Endothelial cell of umbilical vein (primary cell): ENCODE data around the gene CAPN5. TPM values are rescaled to one million over a fixed set of nuclear protein-coding genes. Genes with fewer than 3 reads are reported as not detected.

ENCODE experiments used
- BruUV-seq: library from RNA; stranded (reverse); fragments of 400-500 nt; replicated peaks from 2 replicates; lab custom pipeline; 2021; lab: Mats Ljungman, UMichigan
- CTCF ChIA-PET: fragments of 300-600, 350-600 bp; sonication (Branson Sonifier 250); formaldehyde crosslinking; loops from one replicate; lab custom pipeline; 2021; ENCODE audit warnings: antibody characterized with exemption, inconsistent platforms; lab: Charles Lee
- POLR2A ChIA-PET: fragments of 300-600, 350-600 bp; sonication (Branson Sonifier 250); formaldehyde crosslinking; loops from one replicate; lab custom pipeline; 2021; ENCODE audit warnings: antibody characterized with exemption, inconsistent platforms; lab: Charles Lee
- DNase-seq: peaks from one replicate; pipeline ENCODE4 v3.0.0-alpha.2; 2011; ENCODE audit warnings: low read depth, low spot score
- FAIRE-seq: peaks from 2 replicates; lab custom pipeline; 2011; peaks lifted over from hg19 to GRCh38; lab: Jason Lieb, UNC
- H2AFZ ChIP-seq: 2 replicates; pipeline ENCODE4 v1.6.0; 2012; ENCODE audit warnings: low read depth, low read length, control low read depth, inconsistent platforms
- H3K27ac ChIP-seq: 2 replicates; pipeline ENCODE4 v1.5.1; 2011; ENCODE audit warnings: low read depth, mild to moderate bottlenecking, control low read depth, low read length, moderate library complexity; ENCODE audit not compliant: insufficient read depth
- H3K27me3 ChIP-seq, 2 experiments: 2 replicates each; pipeline versions ENCODE4 v1.6.0 to v1.6.1; 2011; ENCODE audit warnings: low read length in 2 of 2, mixed read lengths in 1 of 2; ENCODE audit not compliant: control insufficient read depth in 2 of 2, insufficient read depth in 2 of 2
- H3K36me3 ChIP-seq, 2 experiments: 2 replicates in 1 of 2; 3 replicates in 1 of 2; pipeline ENCODE4 v1.5.1; 2011; ENCODE audit warnings: low read length in 2 of 2, mild to moderate bottlenecking in 1 of 2, moderate library complexity in 1 of 2; ENCODE audit not compliant: control insufficient read depth in 2 of 2, insufficient read depth in 2 of 2; ENCODE audit errors: extremely low read depth in 1 of 2
- H3K4me1 ChIP-seq: 3 replicates; pipeline ENCODE4 v1.5.1; 2011; ENCODE audit warnings: mild to moderate bottlenecking, low read length; ENCODE audit not compliant: control insufficient read depth, insufficient read depth; ENCODE audit errors: extremely low read depth
- H3K4me2 ChIP-seq: 2 replicates; pipeline ENCODE4 v1.6.1; 2011; ENCODE audit warnings: low read length, control low read depth, mixed read lengths; ENCODE audit not compliant: insufficient read depth
- H3K4me3 ChIP-seq, 3 experiments: fragments of 200-600 bp in 1 of 3; sonication (generic), shearing (Covaris generic) in 1 of 3; replicated peaks in 1 of 3; 2 replicates each; pipeline ENCODE4 v1.5.1; 2011 to 2016; ENCODE audit warnings: control low read depth in 3 of 3, low read length in 3 of 3, mild to moderate bottlenecking in 2 of 3, inconsistent platforms in 1 of 3, low read depth in 1 of 3, moderate library complexity in 1 of 3; ENCODE audit not compliant: insufficient read depth in 1 of 3
- H3K79me2 ChIP-seq: 2 replicates; pipeline ENCODE4 v1.6.0; 2012; ENCODE audit warnings: low read length, inconsistent platforms; ENCODE audit not compliant: control insufficient read depth, insufficient read depth
- H3K9ac ChIP-seq: replicated peaks from 2 replicates; pipeline ENCODE3; 2011; ENCODE audit warnings: low read length, control low read depth; ENCODE audit not compliant: insufficient read depth; ENCODE audit errors: extremely low read depth
- H3K9me1 ChIP-seq: replicated peaks from 3 replicates; pipeline ENCODE4 v1.6.0; 2011; ENCODE audit warnings: mild to moderate bottlenecking, low read length; ENCODE audit not compliant: control insufficient read depth, insufficient read depth; ENCODE audit errors: extremely low read depth
- H3K9me3 ChIP-seq: replicated peaks from 2 replicates; pipeline ENCODE4 v1.5.1; 2012; ENCODE audit warnings: low read length, inconsistent platforms; ENCODE audit not compliant: control insufficient read depth, insufficient read depth
- H4K20me1 ChIP-seq: replicated peaks from 2 replicates; pipeline ENCODE3; 2011; ENCODE audit warnings: mild to moderate bottlenecking, low read length; ENCODE audit not compliant: control insufficient read depth, insufficient read depth; ENCODE audit errors: extremely low read depth
- EZH2 ChIP-seq: IDR thresholded peaks from 2 replicates; pipeline ENCODE4 v1.6.1; 2012; ENCODE audit warnings: borderline replicate concordance, low read depth, mild to moderate bottlenecking, moderate library complexity, low read length, inconsistent platforms; ENCODE audit not compliant: severe bottlenecking
- FOS ChIP-seq: IDR thresholded peaks from 2 replicates; pipeline ENCODE4 v1.6.1; 2011; ENCODE audit warnings: mild to moderate bottlenecking, low read length, moderate library complexity, borderline replicate concordance; ENCODE audit not compliant: insufficient read depth
- GATA2 ChIP-seq: IDR thresholded peaks from 2 replicates; pipeline ENCODE4 v1.7.0; 2011; ENCODE audit warnings: low read depth, mild to moderate bottlenecking, moderate library complexity, mixed read lengths, low read length; ENCODE audit not compliant: insufficient read length, insufficient read depth
- JUN ChIP-seq: IDR thresholded peaks from 2 replicates; pipeline ENCODE4 v1.6.1; 2011; ENCODE audit warnings: borderline replicate concordance, low read depth; ENCODE audit not compliant: insufficient read length, insufficient read depth
- MYC ChIP-seq: IDR thresholded peaks from one replicate; pipeline ENCODE4 v1.6.1; 2011; ENCODE audit warnings: mild to moderate bottlenecking, low read depth, low read length
- POLR2A ChIP-seq: IDR thresholded peaks from 2 replicates; pipeline ENCODE4 v1.6.1; 2012; ENCODE audit warnings: low read depth, mild to moderate bottlenecking, control low read depth, low read length
- POLR2AphosphoS5 ChIP-seq: IDR thresholded peaks from 2 replicates; pipeline ENCODE4 v1.6.1; 2012; ENCODE audit warnings: low read depth, mild to moderate bottlenecking, control low read depth, low read length, moderate library complexity; ENCODE audit not compliant: insufficient read depth
- dilution Hi-C: fragments of 300-500 bp; cut with MboI; formaldehyde crosslinking; loops from one replicate; pipeline ENCODE4 v1.15.0; 2019; ENCODE audit warnings: low sequenced_read_pairs; ENCODE audit not compliant: extremely low pct_ligation_motif_present
- intact Hi-C: fragments of 100-400 bp; cut with micrococcal nuclease; formaldehyde crosslinking; loops from one replicate; pipeline ENCODE4 v1.10.0; 2022
- polyA plus RNA-seq, 4 experiments: library from polyadenylated mRNA; depleted of rRNA in 3 of 4; stranded (reverse) in 3 of 4; unstranded in 1 of 4; fragments of >200 nt; gene quantifications; 2 replicates each; pipeline versions ENCODE4 v1.2.1 to v1.2.3, GENCODE V29; 2011 to 2012; ENCODE audit warnings: missing spikeins in 1 of 4
- total RNA-seq: library from RNA; stranded (reverse); gene quantifications from 2 replicates; pipeline ENCODE4 v1.2.3, GENCODE V29; 2021
- TF ChIP-seq, protein P1 (sequence below), 2 donors: IDR thresholded peaks; 1 replicate in 1 of 2; 2 replicates in 1 of 2; pipeline ENCODE4 v1.5.1; 2011; ENCODE audit warnings: low read length in 2 of 2, mild to moderate bottlenecking in 2 of 2, moderate library complexity in 2 of 2, control low read depth in 1 of 2, inconsistent platforms in 1 of 2, low read depth in 1 of 2; ENCODE audit not compliant: insufficient read depth in 1 of 2; ENCODE audit errors: extremely low read depth in 1 of 2
- TF ChIP-seq, protein P2 (sequence below): IDR thresholded peaks from 2 replicates; pipeline ENCODE4 v1.6.1; 2011; ENCODE audit not compliant: insufficient read depth, insufficient read length

Gene CAPN5
- total and polyA plus RNA-seq, 2 donors (not counting 3 experiments of a cell fraction or from before 2014, with no cell fraction given) = 15.0 to 17.0 TPM

DNA sequence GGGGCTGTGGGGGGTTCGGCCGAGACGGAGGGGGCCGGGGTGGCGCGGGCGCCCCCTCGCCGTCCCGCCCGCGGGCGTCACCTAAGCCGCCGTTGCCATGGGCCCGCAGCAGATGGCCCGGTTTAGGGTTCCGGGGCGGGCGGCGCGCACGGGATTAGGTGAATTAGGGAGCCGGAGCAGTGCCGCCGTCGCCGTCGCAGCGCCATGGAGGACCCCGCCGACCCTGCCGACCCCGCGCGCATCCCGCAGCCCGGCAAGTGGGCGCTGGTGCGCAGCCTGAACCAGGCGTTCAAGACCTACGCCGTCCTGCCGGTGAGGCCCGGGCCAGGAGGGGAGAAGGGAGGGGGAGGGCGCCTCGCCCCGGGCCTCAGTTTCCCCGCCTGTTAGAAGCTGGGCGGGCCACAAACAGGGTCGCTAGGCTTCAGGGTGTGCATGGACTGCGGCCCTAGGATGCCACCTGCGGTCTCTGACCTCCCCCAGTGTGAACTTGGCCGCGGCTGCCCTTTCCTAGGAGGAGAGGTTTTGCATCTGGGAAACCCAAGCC is 71.4 kb downstream of the CAPN5 start:
- no peak overlapping the region for H3K4me3 ChIP-seq

More for the DNA sequence above, 71.4 kb downstream of the CAPN5 start:
- dilution Hi-C loops = no loop called here
- Histone ChIP-seq H2AFZ (no peak overlapping the region), H3K4me2 (no peak overlapping the region), H3K36me3 (no peaks in the 10 kb centered on the region), H3K27me3 (no peaks in the 10 kb centered on the region), H4K20me1 (no peaks in the 10 kb centered on the region), H3K9me3 (no peaks in the 10 kb centered on the region), H3K79me2 (no peaks in the 10 kb centered on the region), H3K9ac (no peak overlapping the region), H3K9me1 (no peaks in the 10 kb centered on the region), H3K27ac (no peak overlapping the region), H3K4me1 (peaks cover 8% of the 10 kb centered on the region)
- FAIRE-seq (no peak), DNase-seq (no peak)
- TF ChIP-seq GATA2 (no peak), MYC (no peak), EZH2 (no peak), POLR2AphosphoS5 (no peak), JUN (no peak), FOS (no peak), POLR2A (no peak)
- TF ChIP-seq, protein P1, sequence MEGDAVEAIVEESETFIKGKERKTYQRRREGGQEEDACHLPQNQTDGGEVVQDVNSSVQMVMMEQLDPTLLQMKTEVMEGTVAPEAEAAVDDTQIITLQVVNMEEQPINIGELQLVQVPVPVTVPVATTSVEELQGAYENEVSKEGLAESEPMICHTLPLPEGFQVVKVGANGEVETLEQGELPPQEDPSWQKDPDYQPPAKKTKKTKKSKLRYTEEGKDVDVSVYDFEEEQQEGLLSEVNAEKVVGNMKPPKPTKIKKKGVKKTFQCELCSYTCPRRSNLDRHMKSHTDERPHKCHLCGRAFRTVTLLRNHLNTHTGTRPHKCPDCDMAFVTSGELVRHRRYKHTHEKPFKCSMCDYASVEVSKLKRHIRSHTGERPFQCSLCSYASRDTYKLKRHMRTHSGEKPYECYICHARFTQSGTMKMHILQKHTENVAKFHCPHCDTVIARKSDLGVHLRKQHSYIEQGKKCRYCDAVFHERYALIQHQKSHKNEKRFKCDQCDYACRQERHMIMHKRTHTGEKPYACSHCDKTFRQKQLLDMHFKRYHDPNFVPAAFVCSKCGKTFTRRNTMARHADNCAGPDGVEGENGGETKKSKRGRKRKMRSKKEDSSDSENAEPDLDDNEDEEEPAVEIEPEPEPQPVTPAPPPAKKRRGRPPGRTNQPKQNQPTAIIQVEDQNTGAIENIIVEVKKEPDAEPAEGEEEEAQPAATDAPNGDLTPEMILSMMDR (IDR thresholded peaks at IDR 0.05; ENCODE audit: extremely low read depth in 1 of 2, insufficient read depth in 1 of 2, low read depth in 1 of 2, low read length in 2 of 2) = no peak
- TF ChIP-seq, protein P2, sequence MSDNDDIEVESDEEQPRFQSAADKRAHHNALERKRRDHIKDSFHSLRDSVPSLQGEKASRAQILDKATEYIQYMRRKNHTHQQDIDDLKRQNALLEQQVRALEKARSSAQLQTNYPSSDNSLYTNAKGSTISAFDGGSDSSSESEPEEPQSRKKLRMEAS = no peak
- ChIA-PET POLR2A (no interaction called here), CTCF (interaction anchor here (3.6 kb wide), 1 partner anchor 10 kb away, joined by 28 read pairs; the partner anchor contains the start of gene MYO7A)
- no TSS peak for BruUV-seq
- intact Hi-C loops = no loop called here
